Measurements from ENCODE around the gene RCAN2.

The RCAN2 gene

GRCh38 chr6:46491628-46492547 is 639 bp upstream of the RCAN2 start:
- DNase-seq (ENCODE audit: low spot score) = no peak

- no peak for DNase-seq (ENCODE audit: low spot score)
These were observed 636 bp downstream of the RCAN2 start for GRCh38 chr6:46490425-46491200.

GRCh38 chr6:46486181-46486580 is 5.1 kb downstream of the RCAN2 start:
- DNase-seq (ENCODE audit: low spot score) = no peak

DNA sequence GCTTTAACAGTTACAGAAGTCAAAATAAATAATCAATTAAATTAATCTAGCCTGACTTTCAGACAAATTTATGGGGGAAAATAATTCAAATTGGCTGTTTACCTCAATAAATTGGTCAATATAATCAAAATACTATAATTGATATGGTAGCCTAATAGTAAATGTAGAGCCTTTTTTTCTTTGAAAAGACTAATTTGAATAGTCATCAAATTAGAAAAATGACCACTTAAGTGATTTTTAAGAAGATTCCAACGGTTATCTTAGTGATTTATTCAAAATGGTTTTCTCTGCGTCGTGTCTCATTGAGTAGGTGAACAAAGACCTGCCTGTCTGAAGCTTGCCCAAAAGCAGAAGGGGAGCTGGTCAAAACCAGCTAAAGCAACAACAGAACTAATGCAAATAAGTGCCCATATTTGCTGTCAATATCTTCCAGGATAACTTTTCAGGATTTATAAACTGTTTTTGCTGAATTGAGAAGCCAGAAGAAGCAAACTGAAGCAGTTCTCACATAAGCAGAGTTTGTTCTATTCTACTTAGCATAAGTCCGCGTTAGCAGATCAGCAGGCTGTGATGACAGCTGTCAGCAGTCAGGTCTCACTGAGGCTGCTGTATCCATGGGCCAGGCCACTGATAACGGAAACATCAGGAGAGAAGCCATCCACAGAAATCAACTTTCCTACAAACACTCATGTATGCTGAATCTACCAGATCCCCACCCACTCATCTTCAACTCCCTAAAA is 7.0 kb downstream of the RCAN2 start:
- DNase-seq (ENCODE audit: low spot score) = no peak

GRCh38 chr6:46476301-46476700 is 14.9 kb downstream of the RCAN2 start:
- no peak for DNase-seq (ENCODE audit: low spot score)

DNA sequence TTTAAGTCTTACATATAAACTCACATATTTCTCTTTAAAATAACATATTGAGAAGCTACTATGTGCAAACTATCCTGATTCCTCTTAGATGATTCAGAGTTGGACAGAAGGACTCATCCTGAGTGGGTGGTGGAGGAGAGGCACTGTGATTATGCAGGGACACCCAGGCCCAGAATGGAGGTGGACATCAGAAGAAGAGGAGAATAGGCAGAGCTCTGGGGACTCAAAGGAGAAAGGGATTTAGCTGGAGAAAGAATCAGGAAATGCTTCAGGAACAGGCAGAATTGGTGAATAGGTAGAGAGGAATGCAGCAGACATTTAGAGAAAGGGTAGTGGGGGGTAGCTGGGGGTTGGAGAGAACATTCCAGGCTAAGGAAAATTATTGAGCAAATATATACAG is 17.4 kb downstream of the RCAN2 start:
- no peak for DNase-seq (ENCODE audit: low spot score)

DNA sequence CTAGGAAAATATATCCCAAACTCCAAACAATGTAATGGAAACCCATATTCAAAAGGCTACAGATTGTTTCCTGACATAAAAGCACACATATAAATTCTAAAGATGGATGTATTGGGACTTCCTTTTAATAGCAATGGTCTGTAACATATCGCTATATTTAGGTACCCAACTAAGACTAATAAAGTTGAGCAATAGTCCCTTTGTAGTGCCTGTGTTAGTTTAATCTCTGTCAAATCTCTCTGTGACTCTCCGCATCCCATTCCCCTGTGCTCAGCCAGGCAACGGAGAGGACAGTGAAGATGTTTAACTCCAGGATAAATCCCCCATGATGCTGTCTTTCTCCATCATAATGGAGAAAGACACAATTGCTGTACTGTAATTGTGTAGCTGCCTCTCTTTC is 19.0 kb downstream of the RCAN2 start:
- DNase-seq (ENCODE audit: low spot score) = no peak

GRCh38 chr6:46469021-46469420 is 22.2 kb downstream of the RCAN2 start:
- DNase-seq (ENCODE audit: low spot score) = no peak

- DNase-seq (ENCODE audit: low spot score) = no peak
These were observed 22.7 kb downstream of the RCAN2 start for GRCh38 chr6:46468403-46469010.

GRCh38 chr6:46466570-46466969 is 24.7 kb downstream of the RCAN2 start:
- DNase-seq (ENCODE audit: low spot score) = no peak

DNA sequence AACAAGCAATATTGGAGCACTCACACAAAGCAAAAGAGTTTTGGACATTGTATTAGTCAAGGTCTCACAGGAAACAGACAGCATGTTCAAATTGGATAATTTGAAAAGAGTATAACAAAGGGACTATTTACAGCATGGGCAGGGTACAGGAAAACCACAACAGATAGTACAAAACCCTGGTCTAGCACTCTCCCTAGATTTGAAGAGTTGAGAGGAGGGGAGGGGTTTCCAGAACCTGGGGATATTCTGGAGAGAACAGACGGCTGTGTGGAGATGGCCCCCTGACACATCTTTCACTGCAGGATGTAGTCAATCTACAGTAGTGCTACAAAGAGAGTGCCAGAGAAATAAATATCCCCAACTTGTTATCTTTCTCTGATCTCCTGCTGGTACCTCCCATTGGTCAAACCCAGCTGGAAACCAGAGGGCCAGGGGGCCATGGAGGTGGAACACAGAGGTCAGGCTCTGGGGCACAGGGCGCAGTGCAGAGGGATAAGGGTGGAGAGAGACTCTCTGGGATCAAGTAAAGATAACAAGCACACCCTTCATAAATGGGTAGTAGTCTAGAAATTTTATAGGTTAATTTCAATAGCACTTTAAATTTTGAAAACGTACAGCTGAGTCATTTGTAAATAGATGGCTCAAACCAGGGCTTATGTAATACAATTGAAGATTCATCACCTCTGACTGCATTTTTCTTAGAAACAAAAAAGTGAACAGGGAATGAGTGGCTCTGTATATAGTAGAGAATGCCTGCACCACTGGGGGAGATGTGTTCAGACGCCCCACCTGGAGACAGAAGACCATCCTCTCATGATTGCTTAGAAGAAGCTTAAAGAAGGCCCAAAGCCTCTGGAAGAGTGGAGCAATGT is 25.7 kb downstream of the RCAN2 start:
- DNase-seq (ENCODE audit: low spot score) = no peak

DNA sequence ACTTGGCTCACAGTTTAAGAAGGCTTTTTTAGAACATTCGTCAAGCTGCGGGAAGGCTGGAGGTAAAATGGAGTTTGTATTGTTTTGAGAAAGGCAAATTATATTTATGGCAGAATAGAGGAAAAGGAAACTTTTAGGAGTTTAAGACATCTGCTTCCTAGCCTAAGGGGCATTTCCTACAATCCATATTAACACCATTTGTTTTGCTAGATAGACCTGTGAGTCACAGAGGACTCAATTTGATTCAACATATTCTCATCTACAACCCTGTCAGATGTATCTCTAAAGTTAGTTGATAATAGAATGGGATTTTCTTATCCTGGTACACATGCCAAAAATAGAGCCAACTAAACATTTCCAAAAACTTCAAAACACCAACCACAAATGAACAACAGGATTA is 35.0 kb downstream of the RCAN2 start:
- no peak for DNase-seq (ENCODE audit: low spot score)

DNA sequence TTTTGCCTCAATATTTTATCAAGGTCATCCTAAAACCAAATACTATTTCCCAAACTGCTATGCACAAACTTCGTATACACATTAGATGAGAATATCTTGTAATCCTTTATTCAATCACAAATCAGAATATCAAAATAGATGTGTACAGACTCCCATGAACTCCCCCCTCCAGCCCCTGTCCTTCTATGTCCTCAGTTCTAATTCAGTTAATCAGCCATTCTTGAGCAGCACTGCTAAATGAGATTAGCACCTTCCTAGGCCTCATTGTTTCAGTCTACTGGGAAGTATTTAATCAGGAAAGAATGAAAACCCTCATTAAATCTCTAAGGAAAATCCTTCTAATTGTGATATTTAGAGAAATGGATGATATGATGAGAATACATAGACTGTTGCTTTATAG is 36.6 kb downstream of the RCAN2 start:
- DNase-seq (ENCODE audit: low spot score) = no peak

DNA sequence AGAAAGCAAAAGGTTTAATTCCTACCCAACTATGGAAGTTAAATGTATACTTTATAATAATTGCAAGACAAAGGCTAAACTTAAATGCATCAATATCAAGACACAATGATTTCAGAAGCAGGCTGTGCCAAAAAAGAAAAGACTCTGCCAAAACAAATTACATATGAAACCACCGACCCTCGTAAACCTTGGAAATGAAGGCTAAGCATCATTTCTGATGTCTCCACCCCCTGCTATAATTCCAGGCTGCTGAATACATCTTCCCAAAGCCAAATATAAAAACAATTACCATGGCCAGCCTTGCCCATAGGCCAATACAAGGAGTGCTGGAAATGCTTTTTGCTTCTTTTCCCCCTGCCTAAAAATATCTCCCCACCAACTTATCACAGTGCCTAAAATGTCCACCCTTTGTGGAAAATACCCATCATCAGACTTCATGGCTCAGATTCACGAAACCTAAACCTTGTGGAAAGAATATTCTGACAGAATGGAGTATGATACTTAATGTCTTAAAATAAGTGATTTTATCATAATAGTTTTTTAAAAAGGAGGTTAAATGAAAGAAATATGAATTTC is 37.4 kb downstream of the RCAN2 start:
- DNase-seq (ENCODE audit: low spot score) = no peak

DNA sequence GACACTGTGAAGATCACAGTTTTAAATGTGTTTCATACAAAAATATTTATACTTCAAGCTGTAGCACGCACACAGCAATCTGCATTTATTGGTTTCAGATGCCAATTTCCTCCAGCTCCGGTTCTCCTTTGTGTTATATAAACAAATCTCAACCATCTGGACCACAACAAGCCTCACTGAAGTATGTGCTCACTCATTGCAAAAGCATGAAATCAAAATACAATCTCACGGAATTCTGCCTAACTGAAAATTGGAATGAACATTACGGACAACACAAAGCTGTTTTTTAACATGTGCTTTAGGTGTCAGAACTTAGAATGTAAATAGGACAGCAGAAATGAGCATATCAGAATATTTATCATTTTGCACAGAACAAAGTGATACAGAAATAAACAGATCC is 38.0 kb downstream of the RCAN2 start:
- no peak for DNase-seq (ENCODE audit: low spot score)

DNA sequence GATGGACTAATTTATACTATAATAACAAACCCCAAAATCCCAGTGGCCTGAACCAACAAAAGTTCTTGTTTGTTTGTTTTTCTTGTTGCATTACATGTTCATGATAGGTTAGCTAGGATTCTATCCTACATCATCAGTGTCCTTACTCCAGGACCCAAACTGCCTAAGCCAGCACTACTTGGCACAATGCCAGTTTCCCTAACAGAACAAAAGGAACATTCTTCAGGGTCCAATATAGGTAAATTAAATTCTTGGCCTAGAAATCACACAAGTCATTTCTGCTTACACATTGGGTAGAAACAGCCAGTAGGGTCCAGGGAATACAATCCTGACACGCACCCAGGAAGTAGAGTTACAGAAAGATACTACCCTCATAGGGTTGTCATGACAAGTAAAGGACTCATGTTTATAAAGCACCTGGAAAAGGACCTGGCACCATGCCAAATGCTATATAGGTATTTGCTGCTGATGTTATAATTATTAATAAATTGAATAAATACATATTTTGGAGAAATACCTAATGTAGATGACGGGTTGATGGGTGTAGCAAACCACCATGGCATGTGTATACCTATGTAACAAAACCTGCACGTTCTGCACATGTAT is 38.8 kb downstream of the RCAN2 start:
- no peak for DNase-seq (ENCODE audit: low spot score)

GRCh38 chr6:46451343-46451742 is 39.9 kb downstream of the RCAN2 start:
- no peak for DNase-seq (ENCODE audit: low spot score)

DNA sequence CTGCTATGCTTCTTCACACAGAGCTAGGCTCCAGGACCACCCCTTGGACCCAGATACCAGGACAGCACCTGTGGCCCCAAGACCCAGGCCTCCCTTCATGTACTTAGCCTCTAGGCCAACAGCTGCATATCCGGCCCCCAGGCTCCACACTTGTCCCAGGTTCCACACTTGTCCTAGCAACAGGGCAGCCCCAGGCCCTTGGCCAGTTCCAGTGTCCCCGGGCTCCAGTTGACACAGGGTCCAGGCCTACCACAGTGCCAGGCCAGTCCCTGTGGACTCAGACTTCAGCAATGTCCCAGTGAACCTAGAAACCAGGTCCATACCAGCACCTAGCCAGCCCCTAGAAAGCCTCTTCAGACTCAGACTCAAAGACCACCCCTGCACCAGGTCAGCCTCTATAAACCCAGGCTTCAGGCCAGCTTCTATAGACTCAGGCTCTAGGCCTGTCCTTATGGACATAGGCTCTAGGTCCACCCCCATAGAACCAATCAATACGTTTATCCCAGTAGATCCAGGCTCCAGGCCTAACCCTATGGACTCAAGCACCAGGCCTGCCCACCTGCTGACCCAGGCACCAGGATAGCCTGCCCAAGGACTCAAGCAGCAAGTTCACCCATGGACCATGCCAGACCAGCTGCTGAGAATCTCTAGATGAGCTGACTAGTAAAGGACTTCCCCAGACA is 46.3 kb downstream of the RCAN2 start:
- DNase-seq (ENCODE audit: low spot score) = no peak

- DNase-seq (ENCODE audit: low spot score) = no peak
These were observed 47.6 kb downstream of the RCAN2 start for GRCh38 chr6:46443623-46444022.

- no peak for DNase-seq (ENCODE audit: low spot score)
These were observed 50.6 kb downstream of the RCAN2 start for GRCh38 chr6:46440641-46441040.
